Duodenal mucosa (tissue), 2 donors: ENCODE data around the gene PCNP.
A peak's percentile ranks its signal among the peaks of the same experiment; 100 is the strongest.

Experiments used
- H3K27ac ChIP-seq: one replicate; pipeline ENCODE4 v1.7.0; 2013; ENCODE audit warnings: low read depth, low read length
- H3K27me3 ChIP-seq, 2 donors: one replicate each; pipeline ENCODE4 v1.7.0; 2013; ENCODE audit warnings: low read length in 2 of 2, control low read depth in 1 of 2; ENCODE audit not compliant: insufficient read depth in 2 of 2, control insufficient read depth in 1 of 2
- H3K36me3 ChIP-seq, 2 donors: one replicate each; pipeline ENCODE4 v1.7.0; 2013; ENCODE audit warnings: low read length in 2 of 2, control low read depth in 1 of 2; ENCODE audit not compliant: insufficient read depth in 2 of 2, control insufficient read depth in 1 of 2
- H3K4me1 ChIP-seq, 2 donors: one replicate each; pipeline ENCODE4 v1.7.0; 2013; ENCODE audit warnings: low read length in 2 of 2, control low read depth in 1 of 2; ENCODE audit not compliant: insufficient read depth in 2 of 2, control insufficient read depth in 1 of 2
- H3K4me3 ChIP-seq, 2 donors: one replicate each; pipeline ENCODE4 v1.7.0; 2013; ENCODE audit warnings: low read length in 2 of 2, low read depth in 1 of 2
- H3K9ac ChIP-seq, 2 donors: one replicate each; pipeline ENCODE4 v1.7.0; 2013; ENCODE audit warnings: low read length in 2 of 2, low read depth in 1 of 2
- H3K9me3 ChIP-seq, 2 donors: one replicate each; pipeline ENCODE4 v1.7.0; 2013; ENCODE audit warnings: low read length in 2 of 2, control low read depth in 1 of 2; ENCODE audit not compliant: control insufficient read depth in 1 of 2

Gene PCNP

GRCh38 chr3:101573449-101574387 lies at the start of gene PCNP:
PCNP (plus strand) TSS chr3:101574180; CDS start chr3:101574216, 36 bp downstream.
- Histone ChIP-seq H3K36me3 (peaks cover 0 to 4% of the 10 kb centered on the region in 2 donors), H3K9ac (peak within 1 kb of the TSS; percentile 96 to 98), H3K9me3 (no peaks in the 10 kb centered on the region), H3K4me3 (peak within 1 kb of the TSS; percentile 92 to 98), H3K27me3 (no peaks in the 10 kb centered on the region), H3K4me1 (peaks cover 18% of the 10 kb centered on the region in 2 donors), H3K27ac (peak within 1 kb of the TSS; percentile 96)

GRCh38 chr3:101527441-101527840 lies 46.5 kb upstream of the PCNP start:
- H3K36me3 ChIP-seq = no peaks in the 10 kb centered on the region
- no peak overlapping the region for H3K4me3 ChIP-seq
- H3K27me3 ChIP-seq = no peaks in the 10 kb centered on the region
- no peaks in the 10 kb centered on the region for H3K9me3 ChIP-seq
- no peak overlapping the region for H3K27ac ChIP-seq
- no peak overlapping the region for H3K9ac ChIP-seq
- no peaks in the 10 kb centered on the region for H3K4me1 ChIP-seq

- Histone ChIP-seq H3K4me3 (no peak overlapping the region), H3K27ac (no peak overlapping the region), H3K27me3 (no peaks in the 10 kb centered on the region), H3K9ac (no peak overlapping the region), H3K4me1 (no peaks in the 10 kb centered on the region), H3K9me3 (no peaks in the 10 kb centered on the region), H3K36me3 (no peaks in the 10 kb centered on the region)
Measured at GRCh38 chr3:101527906-101528305, 46.1 kb upstream of the PCNP start.

GRCh38 chr3:101529816-101530685 lies 43.9 kb upstream of the PCNP start:
- H3K36me3 ChIP-seq = no peaks in the 10 kb centered on the region
- no peak overlapping the region for H3K4me3 ChIP-seq
- no peaks in the 10 kb centered on the region for H3K9me3 ChIP-seq
- H3K27me3 ChIP-seq = no peaks in the 10 kb centered on the region
- H3K27ac ChIP-seq = no peak overlapping the region
- H3K4me1 ChIP-seq = no peaks in the 10 kb centered on the region
- H3K9ac ChIP-seq = no peak overlapping the region

GRCh38 chr3:101530686-101531047 lies 43.3 kb upstream of the PCNP start:
- no peaks in the 10 kb centered on the region for H3K27me3 ChIP-seq
- H3K9ac ChIP-seq = no peak overlapping the region
- no peak overlapping the region for H3K27ac ChIP-seq
- no peaks in the 10 kb centered on the region for H3K36me3 ChIP-seq
- no peak overlapping the region for H3K4me3 ChIP-seq
- no peaks in the 10 kb centered on the region for H3K9me3 ChIP-seq
- no peaks in the 10 kb centered on the region for H3K4me1 ChIP-seq

GRCh38 chr3:101531473-101532086 lies 42.4 kb upstream of the PCNP start:
- Histone ChIP-seq H3K27ac (no peak overlapping the region), H3K27me3 (no peaks in the 10 kb centered on the region), H3K36me3 (no peaks in the 10 kb centered on the region), H3K4me1 (no peaks in the 10 kb centered on the region), H3K9ac (no peak overlapping the region), H3K4me3 (no peak overlapping the region), H3K9me3 (no peaks in the 10 kb centered on the region)

GRCh38 chr3:101532783-101533602 lies 41.0 kb upstream of the PCNP start:
- Histone ChIP-seq H3K36me3 (no peaks in the 10 kb centered on the region), H3K9ac (no peak overlapping the region), H3K4me1 (no peaks in the 10 kb centered on the region), H3K27me3 (no peaks in the 10 kb centered on the region), H3K4me3 (no peak overlapping the region), H3K27ac (no peak overlapping the region), H3K9me3 (no peaks in the 10 kb centered on the region)

- Histone ChIP-seq H3K9ac (no peak overlapping the region), H3K36me3 (no peaks in the 10 kb centered on the region), H3K27me3 (no peaks in the 10 kb centered on the region), H3K4me1 (no peaks in the 10 kb centered on the region), H3K4me3 (no peak overlapping the region), H3K9me3 (no peaks in the 10 kb centered on the region), H3K27ac (no peak overlapping the region)
Measured at GRCh38 chr3:101533603-101533968, 40.4 kb upstream of the PCNP start.

- no peak overlapping the region for H3K9ac ChIP-seq
- no peaks in the 10 kb centered on the region for H3K36me3 ChIP-seq
- no peak overlapping the region for H3K27ac ChIP-seq
- H3K4me1 ChIP-seq = no peaks in the 10 kb centered on the region
- H3K27me3 ChIP-seq = no peaks in the 10 kb centered on the region
- no peak overlapping the region for H3K4me3 ChIP-seq
- no peaks in the 10 kb centered on the region for H3K9me3 ChIP-seq
Measured at GRCh38 chr3:101535221-101535620, 38.8 kb upstream of the PCNP start.
